Fibroblast of gingiva (primary cell): ENCODE data around the gene KAZALD1.

Experiments
- DNase-seq: peaks from one replicate; pipeline ENCODE4 v3.0.0-alpha.2; 2011; ENCODE audit warnings: low read depth

Gene KAZALD1

GRCh38 chr10:101061624-101062231 is at the start of gene KAZALD1:
Gene KAZALD1, plus strand, starts transcription at chr10:101061989. Its CDS starts 604 bp downstream, at chr10:101062593.
- peak; percentile 78 for DNase-seq

- peak; percentile 84 for DNase-seq
These were observed 49.0 kb upstream of the KAZALD1 start for GRCh38 chr10:101012525-101013364.

- no peak for DNase-seq
These were observed 48.4 kb upstream of the KAZALD1 start for GRCh38 chr10:101013365-101013825.

- peak; percentile 56 for DNase-seq
These were observed 47.4 kb upstream of the KAZALD1 start for GRCh38 chr10:101014230-101014884.

- DNase-seq = peak; percentile 84
These were observed 46.7 kb upstream of the KAZALD1 start for GRCh38 chr10:101014966-101015581.

GRCh38 chr10:101015582-101015973 is 46.2 kb upstream of the KAZALD1 start:
- DNase-seq = no peak

- no peak for DNase-seq
These were observed 45.0 kb upstream of the KAZALD1 start for GRCh38 chr10:101016814-101017213.

- no peak for DNase-seq
These were observed 43.6 kb upstream of the KAZALD1 start for GRCh38 chr10:101018118-101018599.

- DNase-seq = peak; percentile 71
These were observed 43.0 kb upstream of the KAZALD1 start for GRCh38 chr10:101018600-101019439.

- no peak for DNase-seq
These were observed 42.4 kb upstream of the KAZALD1 start for GRCh38 chr10:101019440-101019703.

- no peak for DNase-seq
These were observed 41.2 kb upstream of the KAZALD1 start for GRCh38 chr10:101020427-101021075.

- no peak for DNase-seq
These were observed 40.5 kb upstream of the KAZALD1 start for GRCh38 chr10:101021239-101021638.

GRCh38 chr10:101021692-101022251 is 40.0 kb upstream of the KAZALD1 start:
- no peak for DNase-seq

- DNase-seq = no peak
These were observed 38.7 kb upstream of the KAZALD1 start for GRCh38 chr10:101022967-101023705.

- DNase-seq = no peak
These were observed 34.6 kb upstream of the KAZALD1 start for GRCh38 chr10:101027106-101027720.

- DNase-seq = no peak
These were observed 33.1 kb upstream of the KAZALD1 start for GRCh38 chr10:101028446-101029337.

- DNase-seq = no peak
These were observed 32.1 kb upstream of the KAZALD1 start for GRCh38 chr10:101029520-101030295.
